NCI-H2107 treated with DMSO at 0.1 percent for 48 hours (cell line): ENCODE measurements around the gene TOX2.

Experiments
- DNase-seq: peaks from one replicate; lab custom pipeline; 2025; ENCODE audit not compliant: unreplicated experiment; lab: John Stamatoyannopoulos, UW

TOX2 gene, protein sequence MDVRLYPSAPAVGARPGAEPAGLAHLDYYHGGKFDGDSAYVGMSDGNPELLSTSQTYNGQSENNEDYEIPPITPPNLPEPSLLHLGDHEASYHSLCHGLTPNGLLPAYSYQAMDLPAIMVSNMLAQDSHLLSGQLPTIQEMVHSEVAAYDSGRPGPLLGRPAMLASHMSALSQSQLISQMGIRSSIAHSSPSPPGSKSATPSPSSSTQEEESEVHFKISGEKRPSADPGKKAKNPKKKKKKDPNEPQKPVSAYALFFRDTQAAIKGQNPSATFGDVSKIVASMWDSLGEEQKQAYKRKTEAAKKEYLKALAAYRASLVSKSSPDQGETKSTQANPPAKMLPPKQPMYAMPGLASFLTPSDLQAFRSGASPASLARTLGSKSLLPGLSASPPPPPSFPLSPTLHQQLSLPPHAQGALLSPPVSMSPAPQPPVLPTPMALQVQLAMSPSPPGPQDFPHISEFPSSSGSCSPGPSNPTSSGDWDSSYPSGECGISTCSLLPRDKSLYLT

DNA sequence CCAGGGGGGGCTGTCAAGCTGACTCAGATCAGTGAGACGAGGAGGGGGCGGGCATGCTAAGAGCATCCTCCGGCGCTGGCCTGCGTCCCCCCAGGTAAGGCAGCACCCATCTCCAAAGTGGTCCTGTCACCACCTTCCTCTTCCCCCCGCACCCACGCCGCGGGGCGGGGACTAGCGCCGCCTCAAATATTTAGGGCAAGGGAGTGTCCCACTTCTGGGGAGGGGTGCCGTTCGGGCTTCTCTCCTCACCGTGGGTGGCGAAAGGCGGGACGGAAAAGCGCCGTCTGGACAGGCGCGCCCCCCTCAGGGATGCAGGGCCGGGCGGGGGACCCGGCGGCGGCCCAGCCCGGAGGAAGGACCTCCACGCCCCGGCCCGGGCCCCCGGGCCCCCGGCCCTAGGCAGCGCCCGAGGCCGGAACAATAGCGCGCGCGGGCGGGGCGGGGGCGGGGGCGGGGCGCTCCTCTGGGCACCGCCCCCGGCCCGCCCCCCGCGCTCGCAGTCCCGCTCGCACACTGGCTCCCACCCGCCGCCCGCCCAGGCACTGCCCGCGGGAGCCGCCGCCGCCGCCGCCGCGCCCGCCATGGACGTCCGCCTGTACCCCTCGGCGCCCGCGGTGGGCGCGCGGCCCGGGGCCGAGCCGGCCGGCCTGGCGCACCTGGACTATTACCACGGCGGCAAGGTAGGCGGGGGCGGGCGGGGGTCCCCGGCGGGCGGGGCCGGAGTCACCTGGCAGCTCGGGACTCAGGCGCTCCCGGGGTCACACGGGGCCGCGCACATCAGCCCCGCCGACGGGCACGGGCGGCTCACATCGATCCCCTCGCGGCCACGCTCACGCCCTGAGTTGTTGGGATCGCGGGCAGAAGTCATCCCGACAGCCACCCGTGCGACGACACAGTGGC is at the start of gene TOX2:
Gene TOX2, plus strand, starts transcription at position 542 of the 900 bp plus-strand sequence. Its CDS starts 40 bp downstream, at position 582.
- no peak for DNase-seq

DNA sequence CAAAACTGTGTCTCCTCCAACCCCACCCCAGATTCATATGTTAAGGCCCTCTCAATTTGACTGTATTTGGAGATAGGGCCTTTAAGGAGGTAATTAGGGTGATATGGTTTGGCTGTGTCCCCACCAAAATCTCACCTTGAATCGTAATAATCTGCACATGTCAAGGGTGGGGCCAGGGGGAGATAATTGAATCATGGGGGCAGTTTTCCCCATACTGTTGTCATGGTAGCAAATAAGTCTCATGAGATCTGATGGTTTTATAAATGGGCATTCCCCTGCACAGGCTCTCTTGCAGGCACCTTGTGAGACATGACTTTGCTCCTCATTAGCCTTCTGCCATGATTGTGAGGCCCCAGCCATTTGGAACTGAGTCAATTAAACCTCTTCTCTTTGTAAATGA is 46.6 kb upstream of the TOX2 start:
- DNase-seq = no peak

DNA sequence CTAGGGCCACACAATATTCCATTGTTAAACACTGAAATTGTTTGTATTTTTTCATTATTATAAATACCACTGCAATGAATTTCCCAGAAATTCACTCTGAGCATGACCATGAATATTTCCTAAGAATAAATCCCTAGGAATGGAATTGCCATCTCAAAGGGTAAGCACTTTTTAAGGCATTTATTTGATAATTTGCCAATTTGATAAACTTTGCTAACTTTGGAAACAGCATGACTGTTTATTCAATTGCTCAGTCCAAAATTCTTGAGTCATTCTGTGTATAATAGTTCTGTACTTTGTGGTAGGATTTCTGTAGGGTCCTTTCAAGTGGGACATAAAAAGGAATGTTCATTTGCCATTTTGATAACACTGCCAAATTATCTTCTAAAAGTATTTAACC is 44.2 kb upstream of the TOX2 start:
- no peak for DNase-seq

DNA sequence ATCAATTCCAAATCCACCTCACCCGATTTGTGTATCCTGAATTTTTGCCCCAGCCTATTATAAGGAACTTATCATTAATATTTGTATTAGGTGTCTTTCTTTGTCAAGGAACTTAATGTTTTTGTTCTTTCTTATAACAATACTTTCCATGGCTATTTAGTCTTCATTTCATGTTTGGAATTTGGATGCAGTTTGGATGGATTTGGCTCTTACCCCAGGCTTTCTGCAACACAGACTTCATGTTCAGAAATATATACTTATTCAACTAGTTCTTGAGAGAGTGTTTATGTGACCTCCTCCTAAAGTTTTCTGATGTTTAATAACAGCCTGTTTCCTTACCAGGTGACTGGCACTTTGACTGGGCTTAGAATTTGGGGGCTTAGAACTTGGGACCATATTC is 35.9 kb upstream of the TOX2 start:
- no peak for DNase-seq

DNA sequence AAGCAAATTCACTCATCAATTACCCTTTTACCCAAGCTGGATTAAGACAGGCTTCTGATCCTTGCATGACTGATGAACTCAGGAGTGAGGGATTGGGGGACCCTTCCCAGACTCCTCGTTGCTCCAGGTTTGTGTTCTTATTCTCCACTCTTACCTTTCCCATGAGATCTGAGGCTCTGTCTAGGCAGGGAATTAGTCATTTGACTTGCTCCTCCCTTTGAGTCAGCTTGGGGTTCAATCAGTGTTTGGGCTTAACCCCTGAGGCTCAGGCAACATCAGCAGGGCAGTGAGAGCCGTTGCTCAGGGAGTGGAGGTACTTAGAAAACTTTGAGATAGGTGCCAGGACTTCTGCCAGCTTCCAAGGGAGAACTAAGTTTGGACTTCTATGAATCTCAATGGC is 20.7 kb upstream of the TOX2 start:
- no peak for DNase-seq

DNA sequence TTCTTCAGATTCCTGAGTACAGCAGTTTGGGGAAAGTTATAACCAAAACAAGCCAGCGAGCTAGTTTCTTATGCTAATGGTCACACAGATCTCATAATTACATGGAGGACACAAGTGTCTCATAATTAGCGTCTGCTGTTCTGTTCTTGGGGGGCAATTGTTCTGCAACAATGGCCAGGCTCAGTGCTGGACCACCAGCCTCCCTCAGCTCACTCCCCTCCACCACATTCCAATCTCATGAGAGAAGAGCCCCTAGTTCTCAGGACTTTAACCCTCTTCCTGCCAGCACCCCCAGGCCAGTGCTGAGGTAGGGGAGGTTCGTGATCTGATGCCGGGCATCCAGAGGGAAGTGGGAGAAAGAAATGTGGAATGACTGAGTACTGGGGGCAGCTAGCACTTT is 20.2 kb upstream of the TOX2 start:
- no peak for DNase-seq

DNA sequence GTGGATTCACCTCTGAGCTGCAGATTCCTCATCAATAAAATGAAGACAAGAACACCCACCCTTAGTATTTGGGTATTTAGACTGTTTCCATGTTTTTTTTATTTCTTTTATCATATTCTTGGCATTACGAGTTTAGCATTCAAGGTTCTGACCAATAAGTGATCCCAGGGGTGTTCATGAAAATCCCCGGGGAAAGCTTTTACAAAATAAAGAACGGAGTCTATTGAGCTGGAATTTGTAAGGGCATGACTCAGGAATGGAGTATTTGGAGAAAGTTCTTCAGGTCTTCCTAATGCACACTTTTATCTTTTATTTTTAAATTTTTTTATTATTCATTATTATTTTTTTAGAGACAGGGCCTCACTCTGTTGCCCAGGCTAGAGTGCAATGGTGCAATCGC is 19.4 kb upstream of the TOX2 start:
- no peak for DNase-seq

DNA sequence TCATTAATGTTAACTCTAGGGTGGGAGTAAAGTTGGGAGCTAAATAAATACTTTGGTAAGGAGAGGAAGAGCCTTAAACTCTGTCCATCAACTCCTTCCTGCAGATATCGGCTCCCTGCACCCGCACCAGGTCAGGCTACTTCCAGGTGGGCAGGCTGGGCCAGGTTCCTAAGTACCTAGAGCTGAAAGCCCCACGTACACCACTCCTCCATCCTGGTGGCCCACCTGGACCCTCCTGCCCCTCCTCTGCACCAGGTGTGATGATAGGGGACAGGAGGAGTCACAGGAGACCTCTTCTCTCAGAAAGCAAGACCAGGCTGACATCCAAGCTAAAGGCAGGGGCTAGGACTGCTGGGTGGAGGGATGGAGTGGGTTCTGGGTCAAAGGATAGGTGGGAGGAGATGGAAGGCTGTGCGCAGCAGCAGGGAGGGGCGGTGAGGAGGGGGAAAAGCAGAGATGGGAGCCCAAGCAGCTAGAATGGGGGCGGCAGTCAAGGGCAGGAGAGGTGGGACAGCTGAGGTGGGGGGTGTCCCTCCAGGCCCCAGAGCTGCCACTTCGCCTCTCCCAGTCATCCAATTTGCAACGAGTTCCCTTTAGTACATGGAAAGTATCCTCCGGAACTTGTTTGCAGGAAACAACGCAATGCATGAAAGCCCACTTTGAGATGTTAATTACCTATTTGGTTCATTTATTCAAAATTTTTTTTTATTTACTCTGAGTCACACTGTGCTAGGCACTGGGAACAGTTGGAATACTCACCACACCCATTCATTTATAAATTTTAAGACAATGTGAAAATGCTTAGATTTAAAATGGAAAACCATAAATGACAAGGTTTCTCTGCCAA is 15.2 kb upstream of the TOX2 start:
- no peak for DNase-seq

DNA sequence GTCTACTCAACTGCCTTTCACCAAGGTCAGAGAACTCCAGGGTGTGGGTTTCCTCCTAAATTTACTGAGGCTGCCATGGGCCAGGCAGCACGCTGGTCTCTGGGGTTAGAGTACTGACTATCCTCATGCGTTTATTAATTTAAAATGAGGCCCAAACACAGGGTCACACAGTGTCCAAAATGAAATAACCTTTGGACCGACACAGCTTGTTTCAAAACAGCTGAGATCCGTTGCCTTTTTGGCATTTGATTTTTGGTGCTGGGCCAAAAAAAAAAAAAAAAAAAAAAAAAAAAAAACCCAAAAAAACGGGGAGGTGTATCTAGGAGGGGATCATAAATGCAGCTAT is 14.6 kb upstream of the TOX2 start:
- no peak for DNase-seq

DNA sequence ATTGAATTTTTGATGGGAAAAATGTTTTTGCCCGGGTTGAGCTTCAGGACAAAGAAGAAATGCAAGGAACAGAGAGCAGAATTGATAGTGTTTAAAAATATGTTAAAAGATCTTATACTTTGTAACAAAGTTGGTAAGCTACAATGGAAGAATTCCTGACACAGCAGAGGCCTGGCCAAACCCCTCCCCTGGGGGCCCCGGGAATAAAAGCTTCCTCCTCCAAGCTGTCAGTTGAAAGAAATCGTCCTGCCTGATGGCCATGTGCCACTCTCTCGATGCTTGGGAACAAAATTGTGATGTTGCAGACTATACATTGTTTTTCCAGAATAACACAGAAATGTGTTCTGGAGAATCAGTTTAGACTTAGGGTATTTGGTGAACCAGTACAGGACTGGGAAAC is 14.2 kb upstream of the TOX2 start:
- no peak for DNase-seq

DNA sequence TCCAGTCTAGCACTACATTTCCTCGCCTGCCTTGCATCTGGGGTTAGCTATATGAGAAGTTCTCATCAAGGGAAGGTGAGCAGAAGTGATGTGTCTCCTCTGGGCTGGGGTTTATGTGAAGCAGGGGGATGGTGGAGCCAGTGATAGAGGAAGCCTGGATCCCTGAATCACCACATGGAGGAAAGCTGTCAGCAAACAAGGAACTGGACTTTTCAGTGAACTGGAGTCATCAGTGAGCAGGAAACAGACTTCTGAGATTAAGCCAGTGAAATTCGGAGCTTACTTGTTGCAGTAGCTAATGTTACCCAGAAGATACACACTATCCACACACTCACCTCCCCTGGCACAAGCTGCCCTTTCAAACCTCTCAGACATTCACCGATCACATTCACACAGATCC is 13.4 kb upstream of the TOX2 start:
- DNase-seq = no peak

DNA sequence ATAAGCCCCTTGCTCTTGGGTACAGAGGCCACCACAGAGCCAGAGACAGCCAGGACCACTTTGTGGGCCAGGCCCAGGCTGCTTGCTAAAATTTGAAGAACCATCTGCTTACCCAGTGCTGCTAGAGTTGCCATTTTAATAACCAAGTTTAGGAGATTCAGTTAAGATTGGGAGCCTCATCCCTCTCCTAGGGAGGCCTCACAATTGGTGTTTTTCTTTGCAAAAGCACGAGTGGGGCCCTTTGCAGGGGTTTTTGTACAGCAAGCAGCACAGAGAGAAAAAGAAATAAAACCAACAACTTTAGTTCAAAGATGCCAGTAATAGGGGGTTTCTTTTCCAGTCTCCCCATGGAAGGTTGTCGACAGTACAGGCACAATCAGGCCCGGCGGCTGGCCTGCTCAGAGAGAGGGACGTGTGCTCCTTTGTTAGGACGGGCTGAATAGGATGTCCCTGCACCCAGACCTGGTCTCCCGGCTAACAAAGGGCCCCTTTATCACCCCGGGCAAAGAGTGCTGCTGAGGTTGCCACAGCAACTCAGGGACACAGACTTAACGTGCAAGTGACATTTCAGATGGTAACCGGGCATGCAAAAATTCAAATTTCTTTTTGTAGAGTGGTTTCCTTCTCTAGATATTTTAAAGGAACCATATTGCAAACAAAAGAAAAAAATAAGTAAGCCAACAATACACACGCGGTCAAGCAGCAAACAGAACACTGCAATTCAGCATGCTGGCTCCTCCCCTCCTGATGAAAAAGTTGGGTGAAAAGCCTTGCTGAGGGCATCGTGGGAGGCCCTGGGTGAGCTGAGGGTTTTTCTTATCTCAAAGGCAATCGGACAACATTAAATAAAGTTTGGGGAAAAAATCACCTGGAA is 10.5 kb upstream of the TOX2 start:
- DNase-seq = no peak

DNA sequence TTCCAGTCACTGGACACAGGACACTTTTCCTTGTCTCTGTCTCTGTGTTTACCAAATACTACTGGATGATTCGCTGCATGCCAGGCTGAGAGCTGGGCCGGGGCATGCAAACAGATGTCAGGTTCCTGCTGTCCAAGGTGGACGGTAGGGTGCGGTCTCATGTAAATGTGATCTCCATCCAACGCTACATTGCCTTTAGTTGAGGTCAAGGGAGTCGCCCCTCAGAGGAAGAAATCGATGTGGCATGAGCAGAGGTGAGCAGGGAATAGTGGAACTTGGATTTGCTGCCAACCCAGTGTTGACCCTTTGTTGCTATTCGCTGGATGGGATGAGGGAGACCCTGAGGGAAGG is 9.8 kb upstream of the TOX2 start:
- DNase-seq = no peak

DNA sequence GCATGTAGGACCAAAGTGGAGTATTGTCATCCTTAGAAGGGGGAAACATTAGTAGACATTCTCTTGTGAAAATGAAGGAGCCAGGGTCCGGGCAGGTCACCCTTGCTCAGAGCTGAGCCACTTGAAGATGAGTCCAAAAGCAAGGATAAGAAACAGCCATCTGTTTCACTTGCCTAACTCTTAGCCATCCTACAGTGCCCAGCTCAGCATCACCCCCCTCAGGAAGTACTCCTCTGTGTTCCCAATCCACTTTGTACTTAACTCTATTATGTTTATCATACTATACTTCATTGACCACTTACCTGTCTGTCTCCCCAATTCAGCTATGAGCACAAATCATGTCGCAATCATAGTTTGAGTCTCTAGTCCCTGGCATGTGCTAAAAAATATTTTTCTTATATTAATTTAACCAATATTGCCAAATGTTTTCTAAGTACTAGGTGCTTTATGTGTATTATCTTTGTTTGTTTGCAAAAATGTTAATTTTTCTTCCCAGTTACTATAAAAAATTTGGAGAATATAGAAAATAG is 8.1 kb upstream of the TOX2 start:
- DNase-seq = no peak

DNA sequence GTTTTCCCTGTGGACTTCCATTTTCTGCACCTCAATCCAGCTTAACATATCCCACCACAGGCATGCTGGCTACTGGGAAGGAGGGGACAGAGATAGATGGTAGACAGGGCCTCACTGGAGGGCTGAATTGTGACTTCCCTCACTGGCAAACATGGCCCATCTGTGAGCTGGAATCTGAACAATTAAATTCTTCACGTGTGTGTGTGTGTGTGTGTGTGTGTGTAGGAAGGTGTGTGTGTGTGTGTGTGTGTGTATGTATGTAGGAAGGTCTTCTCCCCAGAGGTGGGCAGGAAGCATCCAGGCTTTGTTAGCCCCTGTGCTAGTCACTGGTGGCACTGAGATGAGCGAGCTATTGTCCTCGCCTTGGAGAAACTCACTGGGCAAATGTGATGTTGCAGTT is 5.4 kb upstream of the TOX2 start:
- DNase-seq = no peak

DNA sequence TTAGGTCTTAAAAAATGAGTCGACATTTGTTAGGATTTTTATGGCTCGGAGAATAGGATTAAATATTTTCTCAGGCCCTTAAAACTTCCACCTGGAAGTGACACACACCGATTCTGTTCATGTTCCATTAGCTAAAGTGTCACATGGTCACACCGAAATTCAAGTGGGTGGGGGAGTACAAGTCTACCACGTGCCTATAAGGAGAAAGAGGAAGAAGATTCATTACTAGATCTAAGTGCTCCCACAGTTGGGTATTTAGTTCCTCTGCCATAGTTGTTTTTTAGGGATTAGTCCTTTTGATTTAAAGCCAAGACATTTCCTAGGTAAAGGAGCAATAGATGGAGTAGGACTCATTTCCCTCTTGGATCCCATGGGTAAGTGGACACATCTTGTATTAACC is 4.9 kb upstream of the TOX2 start:
- DNase-seq = no peak

DNA sequence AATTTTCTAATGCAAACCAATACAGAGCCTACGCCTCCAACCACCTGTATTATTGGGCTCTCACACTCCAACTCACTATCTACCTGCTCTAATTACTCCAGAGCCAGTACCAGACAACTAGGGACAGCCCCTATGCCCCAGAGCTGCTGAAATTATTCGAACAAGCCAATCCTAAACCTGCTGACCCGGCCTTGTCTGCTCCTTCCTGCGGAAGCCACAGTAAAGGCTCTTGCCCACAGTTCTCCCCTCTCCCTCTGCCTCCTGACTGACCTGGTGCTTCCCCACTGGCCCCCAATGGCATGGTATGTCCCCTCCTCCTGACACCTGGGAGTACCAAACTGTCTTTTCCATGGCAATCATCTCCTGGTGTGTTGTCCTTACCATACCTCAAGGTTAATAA is 4.1 kb upstream of the TOX2 start:
- no peak for DNase-seq

DNA sequence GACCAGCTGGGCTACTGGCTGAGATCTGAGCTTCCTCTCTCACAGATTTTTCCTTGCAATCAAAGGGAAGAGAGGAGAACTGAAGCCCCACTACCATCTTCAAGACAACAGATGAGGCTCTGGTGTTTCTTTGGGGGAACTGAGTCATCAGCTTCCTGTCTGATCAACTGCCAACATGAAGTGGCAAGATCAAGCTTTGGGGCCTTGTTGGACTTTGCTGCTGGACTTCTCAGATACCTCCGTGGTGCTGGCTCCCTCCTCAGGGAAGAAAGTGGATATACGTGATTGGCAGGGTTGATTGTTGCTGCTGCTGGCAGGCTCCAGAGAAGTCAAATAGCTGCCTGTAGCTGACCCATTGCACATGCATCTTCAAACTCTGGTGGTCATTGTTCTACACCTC is 3.6 kb upstream of the TOX2 start:
- no peak for DNase-seq

DNA sequence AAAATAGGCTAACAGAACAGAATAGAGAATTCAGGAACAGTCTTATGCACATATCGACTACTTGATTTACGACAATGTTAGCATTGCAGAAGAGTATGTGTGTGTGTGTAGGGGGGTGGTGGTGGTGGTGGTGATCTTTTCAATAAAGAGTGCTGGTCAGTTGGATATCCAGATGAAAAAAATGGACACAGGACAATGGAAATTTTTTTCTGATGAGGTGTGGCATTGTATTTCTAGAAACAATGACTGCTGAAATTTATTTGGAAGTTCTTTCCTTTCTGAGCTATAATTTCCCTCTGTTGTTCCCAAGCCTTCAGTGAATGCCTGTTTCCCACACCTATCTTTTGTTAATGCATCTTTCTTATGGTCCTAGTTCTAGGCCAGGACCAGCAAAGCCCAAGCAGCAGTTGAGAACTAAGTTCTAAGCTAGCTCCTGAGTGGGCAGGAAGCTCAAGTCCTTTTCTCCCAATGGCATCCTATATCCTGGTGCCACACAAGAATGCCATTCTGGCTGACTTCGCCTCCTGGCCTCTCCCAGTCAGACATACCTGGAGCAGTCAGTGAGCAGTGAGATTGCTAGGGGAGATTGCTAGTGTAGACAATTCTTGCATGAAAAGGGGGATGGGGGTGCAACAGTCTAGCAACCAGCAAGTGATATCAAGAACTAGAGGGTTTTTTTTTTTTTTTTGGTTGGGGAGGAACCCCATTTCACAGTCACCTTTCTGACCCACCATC is 1.2 kb upstream of the TOX2 start:
- DNase-seq = no peak
